Esophagus muscularis mucosa (tissue), 4 donors: ENCODE results near the gene SNRNP35. TPM values are rescaled to one million over a fixed set of nuclear protein-coding genes. Genes with fewer than 3 reads are reported as not detected.
"Not testable (repeated sequence)": the region's sequence is repeated elsewhere in the genome, so short reads cannot be mapped to it uniquely, and the experiment has no call there.

Source experiments
- DNase-seq: peaks from one replicate; pipeline ENCODE4 v3.0.0-alpha.2; 2017; ENCODE audit errors: extremely low spot score
- H3K27ac ChIP-seq, 4 donors: fragments of 200-600 bp; sonication (generic); replicated peaks in 1 of 4; 1 replicate in 3 of 4; 2 replicates in 1 of 4; pipeline ENCODE4 v1.5.1; 2016 to 2019; ENCODE audit warnings: mild to moderate bottlenecking in 1 of 4
- H3K27me3 ChIP-seq, 4 donors: fragments of 200-600 bp; sonication (generic); one replicate each; pipeline versions ENCODE4 v1.5.1 to v1.6.0; 2016 to 2019
- H3K36me3 ChIP-seq, 4 donors: fragments of 200-600 bp; sonication (generic); one replicate each; pipeline ENCODE4 v1.5.1; 2016 to 2019
- H3K4me1 ChIP-seq, 4 donors: fragments of 200-600 bp; sonication (generic); one replicate each; pipeline ENCODE4 v1.5.1; 2016 to 2019
- H3K4me3 ChIP-seq, 4 donors: fragments of 200-600 bp; sonication (generic); 1 replicate in 2 of 4; 2 replicates in 2 of 4; pipeline ENCODE4 v1.5.1; 2016 to 2019; ENCODE audit warnings: mild to moderate bottlenecking in 4 of 4, moderate library complexity in 1 of 4
- H3K9me3 ChIP-seq, 4 donors: fragments of 200-600 bp; sonication (generic); 1 replicate in 3 of 4; 2 replicates in 1 of 4; pipeline ENCODE4 v1.5.1; 2016 to 2019
- EP300 ChIP-seq: sonication (generic); formaldehyde crosslinking; IDR thresholded peaks from one replicate; pipeline ENCODE4 v1.6.1; 2017; ENCODE audit warnings: antibody characterized with exemption
- POLR2A ChIP-seq: fragments of 450-650 bp; IDR thresholded peaks from one replicate; pipeline ENCODE4 v1.6.1; 2017; ENCODE audit warnings: antibody characterized with exemption, moderate library complexity, mild to moderate bottlenecking, low read depth
- POLR2AphosphoS5 ChIP-seq, 2 donors: sonication (generic); formaldehyde crosslinking; IDR thresholded peaks; one replicate each; pipeline ENCODE4 v1.6.1; 2017; ENCODE audit warnings: antibody characterized with exemption in 2 of 2
- WGBS: methylation state at CpG from one replicate; pipeline ENCODE4 v1.1.5; 2018; 5-methylcytosine and 5-hydroxymethylcytosine counted together
- intact Hi-C: fragments of 100-400 bp; cut with DNase I; formaldehyde crosslinking; loops from one replicate; pipeline ENCODE4 v1.15.1; 2023
- total RNA-seq, 4 donors: library from RNA; depleted of rRNA; stranded (reverse); fragments of >200 nt; gene quantifications; one replicate each; pipeline versions ENCODE4 v1.1.0 to v1.2.1, GENCODE V29; 2016
- TF ChIP-seq, protein P1 (sequence below), 3 experiments: fragments of 200-600 bp in 2 of 3; fragments of 450-650 bp in 1 of 3; sonication (generic) in 2 of 3; IDR thresholded peaks; one replicate each; pipeline ENCODE4 v1.5.1; 2017 to 2019; ENCODE audit warnings: antibody characterized with exemption in 3 of 3, mild to moderate bottlenecking in 2 of 3, moderate library complexity in 1 of 3

Gene SNRNP35
- total RNA-seq, 4 donors from 2014 or later: 11.6 to 27.4 (median 17.0) TPM

DNA sequence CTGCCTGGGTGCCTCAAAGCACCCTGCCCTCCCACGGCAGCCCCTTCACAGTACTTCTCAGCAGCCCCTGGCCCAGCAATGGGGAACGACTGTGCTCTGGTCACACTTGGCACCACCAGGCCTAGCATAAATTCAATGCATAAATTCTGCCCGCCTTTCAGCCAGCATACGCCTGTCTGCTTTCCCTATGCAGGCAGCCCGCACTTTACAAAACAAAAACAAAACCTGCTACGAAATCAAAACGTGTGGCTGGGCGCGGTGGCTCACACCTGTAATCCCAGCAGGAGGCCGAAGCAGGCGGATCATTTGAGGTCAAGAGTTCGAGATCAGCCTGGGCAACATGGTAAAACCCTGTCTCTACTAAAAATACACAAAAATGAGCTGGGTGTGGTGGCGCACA, 33.5 kb downstream of the SNRNP35 start:
- intact Hi-C loops: no loop called here
- no peak for DNase-seq
- Histone ChIP-seq H3K9me3 (no peaks in the 10 kb centered on the region), H3K27me3 (no peaks in the 10 kb centered on the region), H3K27ac (no peak overlapping the region), H3K4me1 (no peaks in the 10 kb centered on the region), H3K4me3 (no peak overlapping the region), H3K36me3 (peaks cover 6 to 48% (median 33%) of the 10 kb centered on the region in 4 donors)
- TF ChIP-seq EP300 (no peak), POLR2A (no peak)
- TF ChIP-seq, protein P1, sequence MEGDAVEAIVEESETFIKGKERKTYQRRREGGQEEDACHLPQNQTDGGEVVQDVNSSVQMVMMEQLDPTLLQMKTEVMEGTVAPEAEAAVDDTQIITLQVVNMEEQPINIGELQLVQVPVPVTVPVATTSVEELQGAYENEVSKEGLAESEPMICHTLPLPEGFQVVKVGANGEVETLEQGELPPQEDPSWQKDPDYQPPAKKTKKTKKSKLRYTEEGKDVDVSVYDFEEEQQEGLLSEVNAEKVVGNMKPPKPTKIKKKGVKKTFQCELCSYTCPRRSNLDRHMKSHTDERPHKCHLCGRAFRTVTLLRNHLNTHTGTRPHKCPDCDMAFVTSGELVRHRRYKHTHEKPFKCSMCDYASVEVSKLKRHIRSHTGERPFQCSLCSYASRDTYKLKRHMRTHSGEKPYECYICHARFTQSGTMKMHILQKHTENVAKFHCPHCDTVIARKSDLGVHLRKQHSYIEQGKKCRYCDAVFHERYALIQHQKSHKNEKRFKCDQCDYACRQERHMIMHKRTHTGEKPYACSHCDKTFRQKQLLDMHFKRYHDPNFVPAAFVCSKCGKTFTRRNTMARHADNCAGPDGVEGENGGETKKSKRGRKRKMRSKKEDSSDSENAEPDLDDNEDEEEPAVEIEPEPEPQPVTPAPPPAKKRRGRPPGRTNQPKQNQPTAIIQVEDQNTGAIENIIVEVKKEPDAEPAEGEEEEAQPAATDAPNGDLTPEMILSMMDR (IDR thresholded peaks at IDR 0.05): no peak
- WGBS: 96% methylated on average over 11 of the region's 13 CpGs

DNA sequence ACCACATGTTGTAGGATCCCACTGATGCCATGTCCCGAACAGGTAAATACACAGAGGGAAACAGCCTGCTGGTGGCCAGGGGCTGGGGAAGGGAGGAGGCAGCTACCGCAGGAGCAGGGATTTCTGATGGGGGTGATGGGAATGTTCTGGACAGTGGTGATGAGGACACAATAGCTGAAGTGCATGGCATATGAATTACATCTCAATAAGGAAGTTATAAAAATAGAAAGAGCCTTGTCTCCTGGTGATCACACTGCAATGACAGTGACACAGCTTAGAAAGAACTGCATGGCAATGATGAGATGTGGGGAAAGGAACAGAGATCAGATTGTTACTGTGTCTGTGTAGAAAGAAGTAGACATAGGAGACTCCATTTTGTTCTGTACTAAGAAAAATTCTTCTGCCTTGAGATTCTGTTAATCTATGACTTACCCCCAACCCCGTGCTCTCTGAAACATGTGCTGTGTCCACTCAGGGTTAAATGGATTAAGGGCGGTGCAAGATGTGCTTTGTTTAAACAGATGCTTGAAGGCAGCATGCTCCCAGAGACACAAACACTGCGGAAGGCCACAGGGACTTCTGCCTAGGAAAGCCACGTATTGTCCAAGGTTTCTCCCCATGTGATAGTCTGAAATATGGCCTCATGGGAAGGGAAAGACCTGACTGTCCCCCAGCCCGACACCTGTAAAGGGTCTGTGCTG, 34.5 kb downstream of the SNRNP35 start:
- H3K36me3 ChIP-seq: peaks cover 15 to 53% (median 43%) of the 10 kb centered on the region in 4 donors
- DNase-seq, H3K9me3 ChIP-seq, H3K27ac ChIP-seq, H3K4me3 ChIP-seq, H3K27me3 ChIP-seq, H3K4me1 ChIP-seq, intact Hi-C loops: not testable (repeated sequence)
- 69% methylated on average over 7 of the region's 7 CpGs for WGBS

DNA sequence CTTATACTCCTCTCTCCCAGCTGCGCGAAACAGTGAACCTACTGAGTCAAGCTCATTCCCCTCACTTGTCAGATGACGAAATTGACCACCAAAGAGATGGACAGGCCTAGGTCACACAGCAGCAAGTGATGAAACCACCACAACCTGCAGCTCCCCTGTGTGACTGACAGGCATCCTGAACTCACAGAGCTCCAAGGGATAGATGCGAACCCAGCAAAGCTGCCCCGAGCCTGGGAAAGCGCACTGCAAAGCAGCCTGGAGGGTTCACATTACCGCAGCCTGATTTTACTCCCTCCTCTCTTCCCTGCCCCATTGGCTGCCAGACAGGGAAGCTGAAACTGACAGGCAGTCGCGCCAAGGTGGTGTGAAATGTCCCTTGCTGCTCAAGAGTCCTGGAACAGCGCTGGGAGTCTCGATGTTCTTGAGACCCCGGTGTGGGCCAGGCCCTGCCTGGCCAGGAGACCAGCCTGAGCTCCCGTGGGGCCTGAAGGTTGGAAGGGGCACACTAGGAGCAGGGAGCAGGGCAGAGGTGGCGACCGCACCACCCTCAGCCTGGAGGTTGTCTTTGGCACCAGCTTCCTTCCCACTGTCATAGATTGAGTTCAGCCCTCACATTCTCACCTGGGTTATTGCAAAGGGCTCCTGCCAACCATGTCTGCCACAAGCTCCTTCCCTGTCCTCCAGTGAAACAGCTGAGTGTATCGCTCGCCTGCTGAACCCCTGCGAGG, 36.3 kb downstream of the SNRNP35 start:
- intact Hi-C loops: no loop called here
- 94% methylated on average over 11 of the region's 18 CpGs for WGBS
- TF ChIP-seq, protein P1 (IDR thresholded peaks at IDR 0.05): no peak
- no peak for TF ChIP-seq EP300
- TF ChIP-seq POLR2A: no peak
- no peak for TF ChIP-seq POLR2AphosphoS5 (IDR thresholded peaks at IDR 0.05)
- Histone ChIP-seq H3K9me3 (no peaks in the 10 kb centered on the region), H3K4me3 (no peak overlapping the region), H3K36me3 (peaks cover 11 to 63% (median 51%) of the 10 kb centered on the region in 4 donors), H3K27ac (no peak overlapping the region), H3K27me3 (no peaks in the 10 kb centered on the region), H3K4me1 (no peaks in the 10 kb centered on the region)
- DNase-seq: no peak

DNA sequence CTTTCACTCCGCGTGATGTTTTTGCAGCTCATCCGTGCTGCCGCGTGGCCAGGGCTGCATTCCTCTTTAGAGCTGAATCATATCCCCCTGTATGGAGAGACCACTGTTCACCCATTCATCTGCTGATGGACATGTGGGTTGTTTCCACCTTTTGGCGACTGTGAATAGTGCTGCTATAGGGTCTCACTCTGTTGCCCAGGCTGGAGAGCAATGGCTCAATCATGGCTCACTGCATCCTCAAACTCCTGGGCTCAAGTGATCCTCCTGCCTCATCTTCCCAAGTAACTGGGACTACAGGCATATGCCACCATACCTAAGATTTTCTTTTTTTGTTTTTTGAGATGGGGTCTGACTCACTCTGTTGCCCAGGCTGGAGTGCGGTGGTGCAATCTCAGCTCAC, 39.1 kb downstream of the SNRNP35 start:
- intact Hi-C loops: no loop called here
- no peaks in the 10 kb centered on the region for H3K27me3 ChIP-seq
- 97% methylated on average over 7 of the region's 7 CpGs for WGBS
- no peak for TF ChIP-seq POLR2AphosphoS5 (IDR thresholded peaks at IDR 0.05)
- TF ChIP-seq EP300: no peak
- H3K4me3 ChIP-seq: no peak overlapping the region
- no peaks in the 10 kb centered on the region for H3K9me3 ChIP-seq
- H3K36me3 ChIP-seq: peaks cover 11 to 64% (median 47%) of the 10 kb centered on the region in 4 donors
- no peak overlapping the region for H3K27ac ChIP-seq
- DNase-seq: no peak
- H3K4me1 ChIP-seq: no peaks in the 10 kb centered on the region

DNA sequence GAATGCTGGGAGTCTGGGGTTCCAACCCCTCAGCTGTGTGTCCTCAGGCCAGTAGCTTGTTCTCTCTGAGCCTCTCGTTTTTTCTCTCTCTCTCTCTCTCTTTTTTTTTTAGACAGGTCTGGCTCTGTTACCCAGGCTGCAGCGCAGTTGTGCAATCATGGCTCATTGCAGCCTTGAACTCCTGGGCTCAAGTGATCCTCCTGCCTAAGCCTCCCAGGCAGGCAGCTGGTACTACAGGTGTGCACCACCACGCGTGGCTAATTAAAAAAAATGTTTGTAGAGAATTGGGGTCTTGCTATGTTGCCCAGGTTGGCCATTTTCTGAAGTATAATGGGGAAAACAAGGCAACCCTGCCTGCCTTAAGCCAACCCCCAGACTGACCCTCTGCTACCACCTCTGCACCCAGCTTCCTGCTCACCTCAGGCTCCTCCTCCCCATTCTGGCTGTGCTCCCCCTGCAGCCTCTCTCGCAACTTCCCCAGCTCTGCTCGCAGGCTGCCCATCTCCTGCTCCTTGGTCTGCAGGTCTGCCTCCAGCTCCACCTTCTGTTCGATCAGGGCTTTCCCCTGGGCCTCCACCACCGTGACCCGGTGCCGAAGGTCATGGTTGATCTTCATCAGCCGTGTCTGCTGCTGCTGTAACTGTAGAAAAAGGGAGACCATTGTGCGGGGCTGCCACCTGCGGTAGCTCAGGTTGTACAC, 40.3 kb downstream of the SNRNP35 start:
- intact Hi-C loops: no loop called here
- DNase-seq: no peak

More for the DNA sequence above, 40.3 kb downstream of the SNRNP35 start:
- TF ChIP-seq POLR2AphosphoS5 (IDR thresholded peaks at IDR 0.05) (no peak), EP300 (no peak), POLR2A (no peak)
- TF ChIP-seq, protein P1 (IDR thresholded peaks at IDR 0.05): no peak
- WGBS: 91% methylated on average over 13 of the region's 13 CpGs
- Histone ChIP-seq H3K36me3 (peaks cover 11 to 58% (median 47%) of the 10 kb centered on the region in 4 donors), H3K9me3 (no peaks in the 10 kb centered on the region), H3K27ac (no peak overlapping the region), H3K4me1 (no peaks in the 10 kb centered on the region), H3K27me3 (no peaks in the 10 kb centered on the region), H3K4me3 (no peak overlapping the region)
